Endothelial cell (in vitro differentiated cells): ENCODE data around the gene ZDHHC21. TPM values are rescaled to one million over a fixed set of nuclear protein-coding genes. Genes with fewer than 3 reads are reported as not detected.

ENCODE experiments used
- DNase-seq: peaks from one replicate; pipeline ENCODE4 v3.0.0; 2021; ENCODE audit warnings: low spot score
- H3K27ac Mint-ChIP-seq: one replicate; pipeline ENCODE4 v1.8.0; 2021; ENCODE audit warnings: mixed read lengths, inconsistent platforms; ENCODE audit not compliant: unreplicated experiment
- H3K27me3 Mint-ChIP-seq: one replicate; pipeline ENCODE4 v1.8.0; 2021; ENCODE audit warnings: mild to moderate bottlenecking, moderate library complexity, mixed read lengths, inconsistent platforms; ENCODE audit not compliant: unreplicated experiment
- H3K36me3 Mint-ChIP-seq: one replicate; pipeline ENCODE4 v1.8.0; 2021; ENCODE audit warnings: mild to moderate bottlenecking, low read depth, mixed read lengths, inconsistent platforms; ENCODE audit not compliant: unreplicated experiment
- H3K4me1 Mint-ChIP-seq: one replicate; pipeline ENCODE4 v1.8.0; 2021; ENCODE audit warnings: mild to moderate bottlenecking, mixed read lengths, inconsistent platforms; ENCODE audit not compliant: unreplicated experiment
- H3K4me3 Mint-ChIP-seq: one replicate; pipeline ENCODE4 v1.8.0; 2021; ENCODE audit warnings: mild to moderate bottlenecking, mixed read lengths, inconsistent platforms; ENCODE audit not compliant: unreplicated experiment
- H3K9me3 Mint-ChIP-seq: one replicate; pipeline ENCODE4 v1.8.0; 2021; ENCODE audit warnings: mixed read lengths, inconsistent platforms; ENCODE audit not compliant: unreplicated experiment
- CTCF ChIP-seq: fragments of 200-600 bp; sonication (generic); IDR thresholded peaks from one replicate; pipeline ENCODE4 v1.5.0; 2021; ENCODE audit warnings: antibody characterized with exemption; ENCODE audit not compliant: unreplicated experiment
- long read RNA-seq: library from polyadenylated mRNA; unstranded; transcript quantifications from one replicate; pipeline ENCODE4 v2.0.0, GENCODE V29; 2020; ENCODE audit not compliant: unreplicated experiment
- total RNA-seq: library from RNA; stranded (reverse); fragmentation: NEBNext Ultra II Directional; extraction: Animal tissue kit (Norgen Biotek cat#: 25700); gene quantifications from one replicate; pipeline ENCODE4 v1.2.1, GENCODE V29; 2021; ENCODE audit not compliant: unreplicated experiment

Gene ZDHHC21
- total RNA-seq = 16.5 TPM
- long read RNA-seq, full-length matches to known transcripts = 1 of 1 reads
- long read RNA-seq, partial matches to known transcripts = 0 of 1 reads
- long read RNA-seq, other reads (novel, unspliced or antisense) = 0 of 1 reads

- H3K9me3 Mint-ChIP-seq = no peaks in the 10 kb centered on the region
- peak within 1 kb of the TSS; percentile 98 for H3K4me3 Mint-ChIP-seq
- peaks cover 10% of the 10 kb centered on the region for H3K27me3 Mint-ChIP-seq
- H3K27ac Mint-ChIP-seq = peak within 1 kb of the TSS; percentile 54
- H3K36me3 Mint-ChIP-seq = peaks cover 10% of the 10 kb centered on the region
- no peak for TF ChIP-seq CTCF
- H3K4me1 Mint-ChIP-seq = peaks cover 22% of the 10 kb centered on the region
- peak; percentile 56 for DNase-seq
Measured at GRCh38 chr9:14693251-14693861, at the start of gene ZDHHC21. Gene ZDHHC21, minus strand, starts transcription at chr9:14693432. Its CDS starts 19,092 bp downstream, at chr9:14674340.

- no peak overlapping the region for H3K4me3 Mint-ChIP-seq
- H3K9me3 Mint-ChIP-seq = no peaks in the 10 kb centered on the region
- DNase-seq = no peak
- no peak for TF ChIP-seq CTCF
- H3K27me3 Mint-ChIP-seq = no peaks in the 10 kb centered on the region
- no peaks in the 10 kb centered on the region for H3K36me3 Mint-ChIP-seq
- no peak overlapping the region for H3K27ac Mint-ChIP-seq
- H3K4me1 Mint-ChIP-seq = peaks cover 20% of the 10 kb centered on the region
Measured at GRCh38 chr9:14741369-14741768, 48.1 kb upstream of the ZDHHC21 start.

- Mint-ChIP-seq H3K36me3 (no peaks in the 10 kb centered on the region), H3K27me3 (no peaks in the 10 kb centered on the region), H3K27ac (no peak overlapping the region), H3K4me3 (no peak overlapping the region), H3K4me1 (peaks cover 3% of the 10 kb centered on the region), H3K9me3 (no peaks in the 10 kb centered on the region)
- no peak for DNase-seq
- TF ChIP-seq CTCF = no peak
Measured at GRCh38 chr9:14733133-14733532, 39.9 kb upstream of the ZDHHC21 start.

- DNase-seq = no peak
- no peak for TF ChIP-seq CTCF
- H3K36me3 Mint-ChIP-seq = no peaks in the 10 kb centered on the region
- no peaks in the 10 kb centered on the region for H3K9me3 Mint-ChIP-seq
- no peaks in the 10 kb centered on the region for H3K27me3 Mint-ChIP-seq
- H3K4me3 Mint-ChIP-seq = no peak overlapping the region
- H3K4me1 Mint-ChIP-seq = peaks cover 3% of the 10 kb centered on the region
- H3K27ac Mint-ChIP-seq = no peak overlapping the region
Measured at GRCh38 chr9:14731294-14731981, 38.2 kb upstream of the ZDHHC21 start.

GRCh38 chr9:14730461-14730898, 37.2 kb upstream of the ZDHHC21 start:
- Mint-ChIP-seq H3K27ac (no peak overlapping the region), H3K27me3 (no peaks in the 10 kb centered on the region), H3K4me1 (peaks cover 3% of the 10 kb centered on the region), H3K36me3 (no peaks in the 10 kb centered on the region), H3K9me3 (no peaks in the 10 kb centered on the region), H3K4me3 (no peak overlapping the region)
- no peak for DNase-seq
- TF ChIP-seq CTCF = no peak
